Daoy (cell line): Measurements from ENCODE around the gene OXTR. TPM values are rescaled to one million over a fixed set of nuclear protein-coding genes. Genes with fewer than 3 reads are reported as not detected.
"Not testable (repeated sequence)": the region's sequence is repeated elsewhere in the genome, so short reads cannot be mapped to it uniquely, and the experiment has no call there.

Source experiments
- DNase-seq: peaks from one replicate; pipeline ENCODE4 v3.0.0-alpha.2; 2015; ENCODE audit warnings: low read depth
- total RNA-seq: library from RNA; depleted of rRNA; stranded (reverse); fragments of >200 nt; shearing (Covaris generic); gene quantifications from 2 replicates; pipeline ENCODE4 v1.2.3, GENCODE V29; 2014

Gene OXTR
- total RNA-seq, 1 experiment from 2014 or later: 0.63 TPM

- DNase-seq: peak; percentile 88
Measured at GRCh38 chr3:8741581-8742261, 27.7 kb downstream of the OXTR start.

GRCh38 chr3:8739757-8740504 is 29.5 kb downstream of the OXTR start:
- peak; percentile 82 for DNase-seq

DNA sequence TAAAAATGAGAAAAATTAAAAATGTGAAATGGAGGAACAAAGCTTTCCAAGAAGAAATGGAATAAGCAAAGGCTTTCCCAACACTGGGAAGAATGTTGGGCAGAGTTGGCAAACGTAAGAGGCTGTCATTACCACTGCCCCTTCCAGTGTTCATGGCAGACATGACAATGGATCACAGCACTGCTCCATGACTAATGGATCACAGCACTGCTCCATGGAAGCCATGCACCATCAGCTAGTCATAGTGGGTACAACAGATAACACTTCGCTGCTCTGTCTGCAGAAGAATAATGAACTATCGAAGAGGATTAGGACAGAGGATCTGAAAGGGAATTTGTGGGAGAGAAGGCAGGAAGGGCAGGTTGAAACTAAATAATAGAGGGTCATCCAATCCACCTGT is 30.8 kb downstream of the OXTR start:
- DNase-seq: no peak

GRCh38 chr3:8737823-8738222 is 31.6 kb downstream of the OXTR start:
- no peak for DNase-seq

- no peak for DNase-seq
Measured at GRCh38 chr3:8737301-8737700, 32.1 kb downstream of the OXTR start.

DNA sequence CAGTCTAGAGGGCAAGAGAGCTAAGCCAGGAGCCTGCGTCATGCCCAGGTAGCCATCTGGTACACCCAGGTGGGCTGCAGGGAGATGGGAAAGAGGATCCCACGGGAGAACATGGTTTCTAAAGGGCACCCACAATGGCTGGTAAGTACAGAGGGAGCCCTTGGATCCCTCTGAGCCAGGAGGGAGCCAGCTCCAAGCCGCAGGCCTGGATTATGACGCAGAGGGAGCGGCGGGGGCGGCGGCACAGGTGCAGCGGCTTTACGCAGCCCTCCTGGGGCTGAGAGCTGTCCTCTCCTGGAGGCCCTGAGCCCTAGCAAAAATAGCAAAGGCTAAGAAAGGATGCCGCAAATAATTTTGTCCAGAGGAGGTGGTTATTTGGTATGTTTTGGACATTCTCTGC is 33.0 kb downstream of the OXTR start:
- DNase-seq: no peak

GRCh38 chr3:8734908-8735307 is 34.5 kb downstream of the OXTR start:
- no peak for DNase-seq

DNA sequence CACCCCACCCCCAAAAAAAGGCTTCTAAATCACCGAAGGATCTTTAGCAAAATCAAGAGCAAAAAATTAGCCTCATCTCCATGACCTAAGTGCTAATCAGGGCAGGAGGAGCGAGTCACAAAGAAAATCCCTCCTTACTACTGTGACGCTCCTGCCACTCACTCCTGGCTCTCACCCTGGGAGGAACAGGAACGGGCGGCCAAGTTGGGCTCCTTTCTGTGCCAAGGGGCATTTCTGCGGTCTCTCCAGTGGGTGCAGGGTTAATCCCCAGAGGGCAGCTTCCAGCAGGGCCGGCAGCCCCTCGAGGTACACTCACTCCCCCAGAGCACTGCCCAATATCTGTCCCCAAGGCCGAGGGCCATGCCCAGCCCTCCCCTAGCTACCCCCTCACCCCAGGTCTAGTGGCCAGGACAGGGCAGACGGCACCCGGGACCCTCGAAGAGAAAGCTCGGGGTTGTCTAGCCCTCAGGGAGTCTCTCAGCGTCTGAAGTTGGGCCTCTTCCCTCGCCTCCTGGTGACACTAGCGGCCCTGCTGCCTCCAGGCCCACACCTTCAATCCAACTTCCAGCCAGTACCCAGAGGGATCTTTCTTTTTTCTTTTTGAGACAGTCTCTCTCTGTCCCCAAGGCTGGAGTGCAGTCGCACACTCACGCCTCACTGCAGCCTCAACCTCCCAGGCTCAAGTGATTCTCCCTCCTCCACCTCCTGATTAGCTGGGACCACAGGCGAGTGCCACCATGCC is 35.1 kb downstream of the OXTR start:
- DNase-seq: no peak

- no peak for DNase-seq
Measured at GRCh38 chr3:8733332-8734094, 35.9 kb downstream of the OXTR start, which contains the start of gene CAV3. Gene CAV3, plus strand, starts transcription at chr3:8733802. Its CDS starts 75 bp downstream, at chr3:8733877.

DNA sequence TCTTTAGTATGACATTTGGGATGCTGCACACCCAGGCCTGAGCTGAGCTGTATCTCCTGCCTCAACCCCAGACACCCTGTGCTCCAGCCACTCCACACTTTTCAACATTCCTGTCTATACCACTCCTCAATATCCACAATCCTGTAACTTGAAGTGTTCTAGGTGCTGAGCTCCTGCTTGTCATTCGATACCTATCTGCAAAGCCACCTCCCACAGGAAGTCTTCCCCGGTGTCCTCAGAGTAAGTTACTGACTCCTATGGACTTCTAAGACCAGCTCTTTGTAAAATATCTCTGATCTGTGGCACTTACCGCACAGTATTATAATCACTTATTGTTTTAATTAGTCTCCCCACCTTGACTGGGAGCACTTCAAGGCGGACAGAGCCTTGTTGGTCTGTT is 37.0 kb downstream of the OXTR start:
- no peak for DNase-seq

DNA sequence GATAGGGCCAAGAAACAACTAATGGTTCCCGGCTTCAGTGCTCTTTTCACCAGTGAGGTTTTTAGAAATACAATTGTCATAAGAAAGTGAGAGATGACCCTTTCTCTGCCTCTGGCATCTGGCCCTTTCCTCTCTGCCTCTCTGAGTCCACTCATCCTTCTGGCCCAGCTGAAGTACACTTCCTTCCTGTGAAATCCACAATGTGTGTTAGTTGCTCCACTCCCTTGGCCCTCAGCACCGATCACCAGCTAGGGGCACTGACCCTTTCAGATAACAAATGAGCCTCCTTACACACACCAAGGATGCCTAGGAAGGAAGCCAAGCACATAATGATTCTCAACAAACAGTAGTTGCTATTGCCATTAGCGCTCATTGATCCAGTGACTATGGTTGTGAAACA is 38.8 kb downstream of the OXTR start:
- DNase-seq: no peak

- DNase-seq: no peak
Measured at GRCh38 chr3:8729479-8729878, 39.9 kb downstream of the OXTR start.

- DNase-seq: no peak
Measured at GRCh38 chr3:8727605-8728512, 41.6 kb downstream of the OXTR start.

DNA sequence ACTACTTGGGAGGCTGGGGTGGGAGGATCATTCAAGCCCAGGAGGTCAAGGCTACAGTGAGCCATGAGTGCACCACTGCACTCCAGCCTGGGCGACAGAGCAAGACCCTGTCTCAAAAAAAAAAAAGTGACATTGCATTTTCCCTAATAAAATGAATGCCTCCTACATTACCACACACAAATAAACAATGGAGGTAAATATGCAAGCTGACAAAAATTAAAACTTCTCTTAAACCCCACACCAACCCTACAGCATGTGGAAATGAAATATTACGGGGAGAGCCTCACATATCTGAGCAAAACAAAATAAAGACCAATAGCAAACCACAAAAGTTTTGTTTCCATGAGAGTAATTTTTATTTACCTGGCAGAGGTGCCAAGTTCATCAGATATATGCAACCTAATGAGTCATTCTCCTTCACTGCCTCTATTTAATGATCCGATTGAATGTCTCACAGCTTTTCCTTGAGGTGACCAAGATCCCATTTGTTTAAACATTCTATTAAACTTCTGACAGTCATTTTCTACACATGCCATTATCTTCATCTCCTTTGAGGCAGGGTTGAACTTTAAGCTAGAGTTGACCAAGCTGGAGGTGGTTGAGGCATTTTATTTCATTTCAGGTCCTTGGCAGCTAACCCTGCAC is 45.2 kb downstream of the OXTR start:
- no peak for DNase-seq

DNA sequence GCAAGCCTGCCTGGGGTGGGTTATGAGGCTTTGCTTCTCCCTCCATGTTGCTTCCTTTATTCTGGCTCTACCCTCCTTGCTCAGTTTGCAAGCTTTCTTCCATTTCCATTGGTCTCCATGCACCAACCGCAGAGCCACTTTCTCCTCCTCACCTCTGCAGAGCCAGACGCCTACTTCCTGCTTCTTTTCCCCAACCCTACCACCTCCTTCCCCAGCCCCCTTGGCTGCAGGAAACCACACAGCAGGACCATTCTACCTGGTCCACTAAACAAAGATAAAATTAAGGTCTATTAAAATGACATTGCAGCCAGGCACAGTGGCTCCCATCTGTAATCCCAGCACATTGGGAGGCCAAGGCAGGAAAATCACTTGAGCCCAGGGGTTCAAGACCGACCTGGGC is 45.8 kb downstream of the OXTR start:
- DNase-seq: no peak

DNA sequence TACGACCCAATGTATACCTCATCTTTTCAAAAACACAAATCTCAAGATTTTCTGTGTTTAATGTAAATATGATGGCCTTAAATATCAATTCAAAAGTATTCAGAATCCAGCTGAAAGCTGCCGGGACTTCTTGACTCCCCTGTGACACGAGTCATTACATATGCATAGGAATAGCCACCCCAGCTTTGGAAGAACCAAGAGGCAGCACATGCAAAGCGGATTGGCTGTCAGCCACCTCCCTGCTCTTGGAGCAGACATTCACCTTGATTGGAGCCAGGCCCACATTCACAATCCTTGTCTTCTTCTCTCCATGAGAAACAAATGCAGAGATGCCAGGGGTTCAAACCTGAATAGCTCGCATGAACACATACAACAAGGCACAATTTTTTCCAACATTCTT is 46.6 kb downstream of the OXTR start:
- no peak for DNase-seq

DNA sequence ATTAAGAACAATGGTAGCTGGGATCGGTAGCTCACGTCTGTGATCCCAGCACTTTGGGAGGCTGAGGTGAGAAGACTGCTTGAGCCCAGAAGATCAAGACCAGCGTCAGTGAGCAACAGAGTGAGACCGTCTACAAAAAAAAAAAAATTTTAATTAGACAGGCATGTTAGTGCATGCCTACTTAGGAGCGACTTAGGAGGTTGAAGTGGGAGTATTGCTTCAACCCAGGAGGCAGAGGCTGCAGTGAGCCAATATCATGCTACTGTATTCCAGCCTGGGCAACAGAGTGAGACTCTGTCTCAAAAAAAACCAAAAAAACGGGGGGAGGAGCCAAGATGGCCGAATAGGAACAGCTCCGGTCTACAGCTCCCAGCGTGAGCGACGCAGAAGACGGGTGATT is 53.7 kb downstream of the OXTR start:
- DNase-seq: not testable (repeated sequence)

- DNase-seq: peak; percentile 13
Measured at GRCh38 chr3:8713901-8714759, 55.3 kb downstream of the OXTR start.

DNA sequence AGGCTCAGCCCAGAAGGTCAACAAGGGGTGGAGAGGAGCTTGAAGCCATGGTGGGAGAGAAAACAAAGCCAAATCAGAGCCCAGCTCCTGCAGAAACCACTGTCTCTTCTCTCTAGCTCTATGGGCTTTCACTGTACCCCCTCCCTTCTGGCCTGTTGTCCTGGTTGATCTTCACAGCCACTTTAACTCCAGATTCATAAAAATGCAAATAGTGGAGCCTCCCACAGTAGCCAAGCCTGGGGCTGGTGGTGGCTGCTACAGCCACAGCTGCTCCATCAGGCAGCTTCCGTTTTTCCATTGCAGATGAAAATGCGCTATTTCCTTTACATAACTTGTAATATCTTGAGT is 56.5 kb downstream of the OXTR start:
- no peak for DNase-seq
